ENCODE results near the gene SLC29A3.

- TF ChIP-seq EZH2 (IDR thresholded peaks at IDR 0.05; ENCODE audit: low read depth, unreplicated experiment), result no peak
- no peak for TF ChIP-seq CTCF (conservative IDR thresholded peaks at IDR 0.05; ENCODE audit: low read depth in 2 of 2)
- TF ChIP-seq ETS1 (IDR thresholded peaks at IDR 0.05), result no peak
- TF ChIP-seq JUNB (IDR thresholded peaks at IDR 0.05; ENCODE audit: unreplicated experiment), result no peak
- TF ChIP-seq POLR2AphosphoS5 (IDR thresholded peaks at IDR 0.05; ENCODE audit: low read depth), result no peak
- no peak for TF ChIP-seq EZH2phosphoT487 (IDR thresholded peaks at IDR 0.05; ENCODE audit: unreplicated experiment)
- no peak for TF ChIP-seq REST (IDR thresholded peaks at IDR 0.05; ENCODE audit: unreplicated experiment)
- TF ChIP-seq ZNF331 (CRISPR knock-in tag; IDR thresholded peaks at IDR 0.05; ENCODE audit: low read depth), result no peak
- TF ChIP-seq NANOG (IDR thresholded peaks at IDR 0.05; ENCODE audit: borderline replicate concordance), result no peak
- no peak for TF ChIP-seq ZNF114 (CRISPR knock-in tag; IDR thresholded peaks at IDR 0.05)
- TF ChIP-seq CREB1 (CRISPR knock-in tag; IDR thresholded peaks at IDR 0.05; ENCODE audit: low read depth), result no peak
- no peak for TF ChIP-seq STAT1 (IDR thresholded peaks at IDR 0.05; ENCODE audit: unreplicated experiment)
These were observed 1.5 kb downstream of the SLC29A3 start for GRCh38 chr10:71320592-71320991.

Measured in GM23338 (cell line).